GM12892 (cell line): ENCODE data around the gene LMF1.

ENCODE experiments used
- POLR2A ChIP-seq: IDR thresholded peaks from 2 replicates; pipeline ENCODE4 v1.6.1; 2011; ENCODE audit warnings: low read depth, low read length, control low read depth
- POLR2AphosphoS5 ChIP-seq: IDR thresholded peaks from 2 replicates; pipeline ENCODE4 v1.6.1; 2011; ENCODE audit warnings: low read depth, low read length, control low read depth
- TAF1 ChIP-seq: IDR thresholded peaks from 2 replicates; pipeline ENCODE4 v1.6.1; 2011; ENCODE audit warnings: low read depth, mild to moderate bottlenecking, control low read depth, low read length, borderline replicate concordance

GRCh38 chr16:1002399-1003166 is 31.8 kb upstream of the LMF1 start:
- TF ChIP-seq POLR2A (no peak), POLR2AphosphoS5 (no peak), TAF1 (no peak)
